ENCODE measurements around the gene DNAH1. TPM values are rescaled to one million over a fixed set of nuclear protein-coding genes. Genes with fewer than 3 reads are reported as not detected.

DNAH1 gene
- total and polyA plus RNA-seq, 2 of the 13 experiments (the other 11 are each of a cell fraction or from before 2014, with no cell fraction given), result 0.64 to 3.5 TPM

DNA sequence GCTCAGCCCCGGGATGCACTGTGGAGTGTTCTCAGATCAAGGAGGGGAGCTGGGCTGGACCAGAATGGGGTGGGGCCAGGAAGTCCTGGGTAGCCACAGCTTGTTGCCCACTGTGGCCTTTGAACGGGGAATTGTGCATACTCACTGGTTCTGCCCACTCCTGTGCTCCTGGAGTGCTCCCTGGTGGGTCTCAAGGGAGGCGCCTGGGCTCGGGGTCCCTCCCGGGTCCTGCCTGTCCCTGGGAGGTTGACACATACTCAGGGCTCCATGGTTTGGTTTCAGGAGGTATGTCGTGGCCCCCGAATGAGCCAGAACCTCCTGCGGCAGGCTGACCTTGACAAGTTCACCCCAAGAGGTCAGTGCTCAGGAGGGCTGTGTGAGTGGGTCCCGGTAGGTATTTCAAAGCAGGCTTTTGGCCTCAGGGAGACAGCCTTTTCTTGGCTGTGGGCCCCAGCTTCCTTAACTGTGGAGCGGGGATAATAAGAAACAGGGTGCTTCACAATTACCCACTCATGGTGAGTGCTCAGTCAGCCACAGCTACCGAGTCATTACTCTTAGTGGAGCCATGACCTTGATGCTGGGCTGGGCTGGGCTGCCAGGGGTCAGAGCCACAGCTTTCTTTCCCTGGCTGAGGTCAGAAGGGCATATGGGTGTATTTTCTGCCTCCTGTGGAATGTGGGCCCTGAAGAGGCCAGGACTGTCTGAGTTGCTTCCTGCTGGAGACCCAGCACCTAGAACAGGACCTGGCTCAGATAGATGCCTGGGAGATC lies 7.6 kb downstream of the DNAH1 start (continued):
- TF ChIP-seq, protein P1, sequence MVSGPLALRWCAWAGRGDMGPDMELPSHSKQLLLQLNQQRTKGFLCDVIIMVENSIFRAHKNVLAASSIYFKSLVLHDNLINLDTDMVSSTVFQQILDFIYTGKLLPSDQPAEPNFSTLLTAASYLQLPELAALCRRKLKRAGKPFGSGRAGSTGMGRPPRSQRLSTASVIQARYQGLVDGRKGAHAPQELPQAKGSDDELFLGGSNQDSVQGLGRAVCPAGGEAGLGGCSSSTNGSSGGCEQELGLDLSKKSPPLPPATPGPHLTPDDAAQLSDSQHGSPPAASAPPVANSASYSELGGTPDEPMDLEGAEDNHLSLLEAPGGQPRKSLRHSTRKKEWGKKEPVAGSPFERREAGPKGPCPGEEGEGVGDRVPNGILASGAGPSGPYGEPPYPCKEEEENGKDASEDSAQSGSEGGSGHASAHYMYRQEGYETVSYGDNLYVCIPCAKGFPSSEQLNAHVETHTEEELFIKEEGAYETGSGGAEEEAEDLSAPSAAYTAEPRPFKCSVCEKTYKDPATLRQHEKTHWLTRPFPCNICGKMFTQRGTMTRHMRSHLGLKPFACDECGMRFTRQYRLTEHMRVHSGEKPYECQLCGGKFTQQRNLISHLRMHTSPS (CRISPR knock-in tag; IDR thresholded peaks at IDR 0.05; ENCODE audit: low read depth), result peak; percentile 48; the same call in 1 of the 2 replicates
- TF ChIP-seq, protein P2, sequence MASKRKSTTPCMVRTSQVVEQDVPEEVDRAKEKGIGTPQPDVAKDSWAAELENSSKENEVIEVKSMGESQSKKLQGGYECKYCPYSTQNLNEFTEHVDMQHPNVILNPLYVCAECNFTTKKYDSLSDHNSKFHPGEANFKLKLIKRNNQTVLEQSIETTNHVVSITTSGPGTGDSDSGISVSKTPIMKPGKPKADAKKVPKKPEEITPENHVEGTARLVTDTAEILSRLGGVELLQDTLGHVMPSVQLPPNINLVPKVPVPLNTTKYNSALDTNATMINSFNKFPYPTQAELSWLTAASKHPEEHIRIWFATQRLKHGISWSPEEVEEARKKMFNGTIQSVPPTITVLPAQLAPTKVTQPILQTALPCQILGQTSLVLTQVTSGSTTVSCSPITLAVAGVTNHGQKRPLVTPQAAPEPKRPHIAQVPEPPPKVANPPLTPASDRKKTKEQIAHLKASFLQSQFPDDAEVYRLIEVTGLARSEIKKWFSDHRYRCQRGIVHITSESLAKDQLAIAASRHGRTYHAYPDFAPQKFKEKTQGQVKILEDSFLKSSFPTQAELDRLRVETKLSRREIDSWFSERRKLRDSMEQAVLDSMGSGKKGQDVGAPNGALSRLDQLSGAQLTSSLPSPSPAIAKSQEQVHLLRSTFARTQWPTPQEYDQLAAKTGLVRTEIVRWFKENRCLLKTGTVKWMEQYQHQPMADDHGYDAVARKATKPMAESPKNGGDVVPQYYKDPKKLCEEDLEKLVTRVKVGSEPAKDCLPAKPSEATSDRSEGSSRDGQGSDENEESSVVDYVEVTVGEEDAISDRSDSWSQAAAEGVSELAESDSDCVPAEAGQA (IDR thresholded peaks at IDR 0.05; ENCODE audit: low read depth), result no peak
- TF ChIP-seq, protein P2 (CRISPR knock-in tag; IDR thresholded peaks at IDR 0.05; ENCODE audit: borderline replicate concordance), result no peak
- TF ChIP-seq ARNT (IDR thresholded peaks at IDR 0.05) (no peak), ZNF30 (CRISPR knock-in tag; IDR thresholded peaks at IDR 0.05) (no peak), ZNF629 (CRISPR knock-in tag; conservative IDR thresholded peaks at IDR 0.05) (no peak), SKI (IDR thresholded peaks at IDR 0.05; ENCODE audit: partially characterized antibody) (peak; percentile 25), ETV5 (CRISPR knock-in tag; IDR thresholded peaks at IDR 0.05; ENCODE audit: borderline replicate concordance) (peak; percentile 63; the same call in 1 of the 2 replicates), ESRRA (CRISPR knock-in tag; IDR thresholded peaks at IDR 0.05; ENCODE audit: low read depth) (peak; percentile 59; the same call in 1 of the 2 replicates), THYN1 (CRISPR knock-in tag; IDR thresholded peaks at IDR 0.05; ENCODE audit: borderline replicate concordance, low read depth) (no peak), ZNF616 (CRISPR knock-in tag; IDR thresholded peaks at IDR 0.05; ENCODE audit: low read depth) (no peak), WIZ (CRISPR knock-in tag; IDR thresholded peaks at IDR 0.05) (no peak), ZNF775 (CRISPR knock-in tag; IDR thresholded peaks at IDR 0.05; ENCODE audit: borderline replicate concordance) (no peak), CREB1 (IDR thresholded peaks at IDR 0.05) (no peak), CREB1 (CRISPR knock-in tag; IDR thresholded peaks at IDR 0.05) (no peak), CC2D1A (CRISPR knock-in tag; IDR thresholded peaks at IDR 0.05) (no peak), SOX6 (IDR thresholded peaks at IDR 0.05) (no peak), SOX6 (CRISPR knock-in tag; IDR thresholded peaks at IDR 0.05) (no peak), RCOR2 (CRISPR knock-in tag; IDR thresholded peaks at IDR 0.05) (no peak), MAZ (IDR thresholded peaks at IDR 0.05; ENCODE audit: borderline replicate concordance, low read depth, low read length) (no peak), MAZ (CRISPR knock-in tag; IDR thresholded peaks at IDR 0.05; ENCODE audit: low read depth) (0 out of 2 replicates have a peak, but pooled peaks have one; percentile 36), RXRA (CRISPR knock-in tag; IDR thresholded peaks at IDR 0.05) (peak; percentile 70), ZNF598 (CRISPR knock-in tag; IDR thresholded peaks at IDR 0.05; ENCODE audit: borderline replicate concordance) (no peak)
- TF ChIP-seq, protein P3, sequence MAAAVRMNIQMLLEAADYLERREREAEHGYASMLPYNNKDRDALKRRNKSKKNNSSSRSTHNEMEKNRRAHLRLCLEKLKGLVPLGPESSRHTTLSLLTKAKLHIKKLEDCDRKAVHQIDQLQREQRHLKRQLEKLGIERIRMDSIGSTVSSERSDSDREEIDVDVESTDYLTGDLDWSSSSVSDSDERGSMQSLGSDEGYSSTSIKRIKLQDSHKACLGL (CRISPR knock-in tag; IDR thresholded peaks at IDR 0.05), result 0 out of 2 replicates have a peak, but pooled peaks have one; percentile 22
